Measurements from ENCODE around the gene PEX26.
"Not testable (repeated sequence)": the region's sequence is repeated elsewhere in the genome, so short reads cannot be mapped to it uniquely, and the experiment has no call there.

Gene PEX26

GRCh38 chr22:18067548-18068341, 10.0 kb upstream of the PEX26 start:
- no peak overlapping the region for H3K4me3 ChIP-seq (replicated peaks; ENCODE audit: low read depth, low read length)
- no peak for DNase-seq (ENCODE audit: low read depth)
- no peak for TF ChIP-seq CTCF (IDR thresholded peaks at IDR 0.05; ENCODE audit: low read length, missing control alignments)

- H3K4me3 ChIP-seq (replicated peaks; ENCODE audit: low read depth, low read length), result no peak overlapping the region
- TF ChIP-seq CTCF (IDR thresholded peaks at IDR 0.05; ENCODE audit: low read length, missing control alignments), result no peak
- no peak for DNase-seq (ENCODE audit: low read depth)
These were observed 9.3 kb upstream of the PEX26 start for GRCh38 chr22:18068381-18068988.

GRCh38 chr22:18069041-18069440, 8.7 kb upstream of the PEX26 start:
- no peak for TF ChIP-seq CTCF (IDR thresholded peaks at IDR 0.05; ENCODE audit: low read length, missing control alignments)
- no peak overlapping the region for H3K4me3 ChIP-seq (replicated peaks; ENCODE audit: low read depth, low read length)

GRCh38 chr22:18070041-18070440, 7.7 kb upstream of the PEX26 start:
- DNase-seq (ENCODE audit: low read depth), result no peak
- no peak overlapping the region for H3K4me3 ChIP-seq (replicated peaks; ENCODE audit: low read depth, low read length)
- no peak for TF ChIP-seq CTCF (IDR thresholded peaks at IDR 0.05; ENCODE audit: low read length, missing control alignments)

More at GRCh38 chr22:18069041-18069440, 8.7 kb upstream of the PEX26 start:
- DNase-seq (ENCODE audit: low read depth), result no peak

GRCh38 chr22:18070556-18071306, 7.1 kb upstream of the PEX26 start:
- peak; percentile 7 for TF ChIP-seq CTCF (IDR thresholded peaks at IDR 0.05; ENCODE audit: low read length, missing control alignments)
- H3K4me3 ChIP-seq (replicated peaks; ENCODE audit: low read depth, low read length), result no peak overlapping the region
- DNase-seq (ENCODE audit: low read depth), result no peak

GRCh38 chr22:18071307-18071967, 6.4 kb upstream of the PEX26 start:
- H3K4me3 ChIP-seq (replicated peaks; ENCODE audit: low read depth, low read length); DNase-seq (ENCODE audit: low read depth): not testable (repeated sequence)

- no peak for DNase-seq (ENCODE audit: low read depth)
- no peak overlapping the region for H3K4me3 ChIP-seq (replicated peaks; ENCODE audit: low read depth, low read length)
- no peak for TF ChIP-seq CTCF (IDR thresholded peaks at IDR 0.05; ENCODE audit: low read length, missing control alignments)
These were observed 5.9 kb upstream of the PEX26 start for GRCh38 chr22:18071968-18072310.

All from fibroblast of pulmonary artery (primary cell).